DMS53 (cell line): ENCODE data around the gene SCN3A.

Experiments
- DNase-seq: peaks from one replicate; lab custom pipeline; 2025; lab: John Stamatoyannopoulos, UW

Gene SCN3A

GRCh38 chr2:165112133-165112573, 91.7 kb downstream of the SCN3A start:
- no peak for DNase-seq

- DNase-seq: no peak
Observed at GRCh38 chr2:165110394-165110793, 93.5 kb downstream of the SCN3A start.

- no peak for DNase-seq
Observed at GRCh38 chr2:165109915-165110314, 93.9 kb downstream of the SCN3A start.

GRCh38 chr2:165105926-165106325, 97.9 kb downstream of the SCN3A start:
- DNase-seq: no peak

- DNase-seq: no peak
Observed at GRCh38 chr2:165087933-165088901, 115.6 kb downstream of the SCN3A start.

- no peak for DNase-seq
Observed at GRCh38 chr2:165086337-165086736, 117.5 kb downstream of the SCN3A start.

- DNase-seq: no peak
Observed at GRCh38 chr2:165083326-165083725, 120.5 kb downstream of the SCN3A start.

GRCh38 chr2:165082479-165082878, 121.4 kb downstream of the SCN3A start:
- no peak for DNase-seq

- no peak for DNase-seq
Observed at GRCh38 chr2:165081276-165081675, 122.6 kb downstream of the SCN3A start.

- DNase-seq: no peak
Observed at GRCh38 chr2:165079432-165079831, 124.4 kb downstream of the SCN3A start.

GRCh38 chr2:165078913-165079312, 124.9 kb downstream of the SCN3A start:
- no peak for DNase-seq

- DNase-seq: peak; percentile 53
Observed at GRCh38 chr2:165074884-165075283, 129.0 kb downstream of the SCN3A start.

GRCh38 chr2:165074323-165074722, 129.5 kb downstream of the SCN3A start:
- peak; percentile 31 for DNase-seq

- peak; percentile 21 for DNase-seq
Observed at GRCh38 chr2:165070076-165070475, 133.8 kb downstream of the SCN3A start.

- no peak for DNase-seq
Observed at GRCh38 chr2:165069151-165069550, 134.7 kb downstream of the SCN3A start.

GRCh38 chr2:165068487-165068757, 135.4 kb downstream of the SCN3A start:
- DNase-seq: no peak

GRCh38 chr2:165067643-165068486, 136.0 kb downstream of the SCN3A start:
- DNase-seq: peak; percentile 99

- DNase-seq: peak; percentile 66
Observed at GRCh38 chr2:165064743-165065142, 139.1 kb downstream of the SCN3A start.

GRCh38 chr2:165060411-165060810, 143.4 kb downstream of the SCN3A start:
- no peak for DNase-seq

GRCh38 chr2:165058476-165059265, 145.2 kb downstream of the SCN3A start:
- no peak for DNase-seq

- DNase-seq: no peak
Observed at GRCh38 chr2:165057931-165058330, 145.9 kb downstream of the SCN3A start.

- no peak for DNase-seq
Observed at GRCh38 chr2:165057308-165057707, 146.5 kb downstream of the SCN3A start.
